ENCODE measurements around the gene SPRYD3. TPM values are rescaled to one million over a fixed set of nuclear protein-coding genes. Genes with fewer than 3 reads are reported as not detected.
"Not testable (repeated sequence)": the region's sequence is repeated elsewhere in the genome, so short reads cannot be mapped to it uniquely, and the experiment has no call there.

Gene SPRYD3
- total RNA-seq, 1 donor from 2014 or later: 17.9 TPM

- peaks cover 26% of the 10 kb centered on the region for H3K4me1 Mint-ChIP-seq (ENCODE audit: low read depth)
- peak overlapping the region; percentile 98 for H3K27ac Mint-ChIP-seq
- no peak overlapping the region for H3K4me3 Mint-ChIP-seq (ENCODE audit: low read depth)
- no peaks in the 10 kb centered on the region for H3K36me3 Mint-ChIP-seq (ENCODE audit: insufficient read depth)
- DNase-seq (ENCODE audit: low spot score, unreplicated experiment): no peak
- no peaks in the 10 kb centered on the region for H3K27me3 Mint-ChIP-seq
- no peaks in the 10 kb centered on the region for H3K9me3 Mint-ChIP-seq (ENCODE audit: low read depth)
- TF ChIP-seq, protein P1, sequence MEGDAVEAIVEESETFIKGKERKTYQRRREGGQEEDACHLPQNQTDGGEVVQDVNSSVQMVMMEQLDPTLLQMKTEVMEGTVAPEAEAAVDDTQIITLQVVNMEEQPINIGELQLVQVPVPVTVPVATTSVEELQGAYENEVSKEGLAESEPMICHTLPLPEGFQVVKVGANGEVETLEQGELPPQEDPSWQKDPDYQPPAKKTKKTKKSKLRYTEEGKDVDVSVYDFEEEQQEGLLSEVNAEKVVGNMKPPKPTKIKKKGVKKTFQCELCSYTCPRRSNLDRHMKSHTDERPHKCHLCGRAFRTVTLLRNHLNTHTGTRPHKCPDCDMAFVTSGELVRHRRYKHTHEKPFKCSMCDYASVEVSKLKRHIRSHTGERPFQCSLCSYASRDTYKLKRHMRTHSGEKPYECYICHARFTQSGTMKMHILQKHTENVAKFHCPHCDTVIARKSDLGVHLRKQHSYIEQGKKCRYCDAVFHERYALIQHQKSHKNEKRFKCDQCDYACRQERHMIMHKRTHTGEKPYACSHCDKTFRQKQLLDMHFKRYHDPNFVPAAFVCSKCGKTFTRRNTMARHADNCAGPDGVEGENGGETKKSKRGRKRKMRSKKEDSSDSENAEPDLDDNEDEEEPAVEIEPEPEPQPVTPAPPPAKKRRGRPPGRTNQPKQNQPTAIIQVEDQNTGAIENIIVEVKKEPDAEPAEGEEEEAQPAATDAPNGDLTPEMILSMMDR (IDR thresholded peaks at IDR 0.05; ENCODE audit: unreplicated experiment): no peak
These were observed 36.1 kb upstream of the SPRYD3 start for GRCh38 chr12:53115112-53115890.

GRCh38 chr12:53113951-53114350 lies 34.8 kb upstream of the SPRYD3 start:
- peaks cover 26% of the 10 kb centered on the region for H3K4me1 Mint-ChIP-seq (ENCODE audit: low read depth)
- TF ChIP-seq, protein P1 (IDR thresholded peaks at IDR 0.05; ENCODE audit: unreplicated experiment): no peak
- H3K27ac Mint-ChIP-seq: peak overlapping the region; percentile 98
- H3K9me3 Mint-ChIP-seq (ENCODE audit: low read depth): peaks cover 3% of the 10 kb centered on the region
- no peak for DNase-seq (ENCODE audit: low spot score, unreplicated experiment)
- no peaks in the 10 kb centered on the region for H3K27me3 Mint-ChIP-seq
- peak overlapping the region; percentile 52 for H3K4me3 Mint-ChIP-seq (ENCODE audit: low read depth)
- H3K36me3 Mint-ChIP-seq (ENCODE audit: insufficient read depth): peaks cover 2% of the 10 kb centered on the region

- TF ChIP-seq, protein P1 (IDR thresholded peaks at IDR 0.05; ENCODE audit: unreplicated experiment): no peak
- Mint-ChIP-seq H3K27me3 (no peaks in the 10 kb centered on the region), H3K36me3 (ENCODE audit: insufficient read depth) (peaks cover 2% of the 10 kb centered on the region), H3K4me1 (ENCODE audit: low read depth) (peaks cover 25% of the 10 kb centered on the region), H3K4me3 (ENCODE audit: low read depth) (peak overlapping the region; percentile 44), H3K27ac (peak overlapping the region; percentile 98), H3K9me3 (ENCODE audit: low read depth) (peaks cover 3% of the 10 kb centered on the region)
- no peak for DNase-seq (ENCODE audit: low spot score, unreplicated experiment)
These were observed 34.0 kb upstream of the SPRYD3 start for GRCh38 chr12:53113136-53113705.

- Mint-ChIP-seq H3K4me3 (ENCODE audit: low read depth) (peak overlapping the region; percentile 44), H3K4me1 (ENCODE audit: low read depth) (peaks cover 24% of the 10 kb centered on the region)
- H3K36me3 Mint-ChIP-seq (ENCODE audit: insufficient read depth); H3K27ac Mint-ChIP-seq; DNase-seq (ENCODE audit: low spot score, unreplicated experiment); H3K9me3 Mint-ChIP-seq (ENCODE audit: low read depth); H3K27me3 Mint-ChIP-seq: not testable (repeated sequence)
These were observed 33.2 kb upstream of the SPRYD3 start for GRCh38 chr12:53112431-53112830.

DNA sequence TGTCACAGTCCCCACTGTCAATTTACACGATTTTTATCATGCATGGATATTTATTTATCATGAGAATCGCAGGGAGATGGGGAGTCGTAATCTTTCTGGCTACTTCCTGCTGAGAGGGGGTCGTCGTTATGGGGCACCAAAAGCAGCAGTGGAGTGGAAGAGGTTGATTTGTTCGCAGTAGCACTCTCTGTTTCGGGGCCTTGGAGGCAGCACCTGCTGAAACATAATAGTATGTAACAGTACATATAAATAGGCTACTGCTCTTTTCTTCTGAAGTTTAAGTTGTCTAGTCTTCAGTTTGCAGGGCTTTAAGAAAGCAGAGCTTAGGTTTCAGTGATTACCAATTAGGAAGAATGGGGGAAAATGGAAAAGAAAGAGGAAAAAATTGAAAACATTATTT lies 27.9 kb upstream of the SPRYD3 start:
- peaks cover 3% of the 10 kb centered on the region for H3K9me3 Mint-ChIP-seq (ENCODE audit: low read depth)
- no peak overlapping the region for H3K4me3 Mint-ChIP-seq (ENCODE audit: low read depth)
- DNase-seq (ENCODE audit: low spot score, unreplicated experiment): no peak
- H3K27ac Mint-ChIP-seq: peak overlapping the region; percentile 59
- TF ChIP-seq, protein P1 (IDR thresholded peaks at IDR 0.05; ENCODE audit: unreplicated experiment): no peak
- H3K27me3 Mint-ChIP-seq: no peaks in the 10 kb centered on the region
- peaks cover 40% of the 10 kb centered on the region for H3K4me1 Mint-ChIP-seq (ENCODE audit: low read depth)
- peaks cover 2% of the 10 kb centered on the region for H3K36me3 Mint-ChIP-seq (ENCODE audit: insufficient read depth)

All from progenitor cell of endocrine pancreas (in vitro differentiated cells).